Uterus (tissue), 4 donors: ENCODE results near the gene NR2F2. TPM values are rescaled to one million over a fixed set of nuclear protein-coding genes. Genes with fewer than 3 reads are reported as not detected.

Experiments used
- DNase-seq, 2 donors: peaks; one replicate each; pipeline ENCODE4 v3.0.0-alpha.2; 2019 to 2020
- H3K27ac ChIP-seq, 2 donors: fragments of 200-600 bp; sonication (generic); 1 replicate in 1 of 2; 2 replicates in 1 of 2; pipeline ENCODE4 v1.5.1; 2016 to 2018
- H3K27me3 ChIP-seq, 2 donors: fragments of 200-600 bp; sonication (generic); one replicate each; pipeline ENCODE4 v1.5.1; 2018 to 2019; ENCODE audit warnings: control low read depth in 1 of 2
- H3K36me3 ChIP-seq, 2 donors: fragments of 200-600 bp; sonication (generic); one replicate each; pipeline ENCODE4 v1.5.1; 2019; ENCODE audit warnings: control low read depth in 1 of 2
- H3K4me1 ChIP-seq, 2 donors: fragments of 200-600 bp; sonication (generic); one replicate each; pipeline ENCODE4 v1.5.1; 2018 to 2019; ENCODE audit warnings: control low read depth in 1 of 2
- H3K4me3 ChIP-seq, 2 donors: fragments of 200-600 bp; sonication (generic); 1 replicate in 1 of 2; 2 replicates in 1 of 2; pipeline ENCODE4 v1.5.1; 2018 to 2019; ENCODE audit warnings: mild to moderate bottlenecking in 1 of 2
- H3K9me3 ChIP-seq, 2 donors: fragments of 200-600 bp; sonication (generic); one replicate each; pipeline ENCODE4 v1.5.1; 2019; ENCODE audit warnings: control low read depth in 1 of 2
- CTCF ChIP-seq, 4 experiments: fragments of 200-600 bp in 2 of 4; fragments of 450-650 bp in 2 of 4; sonication (generic) in 2 of 4; IDR thresholded peaks; one replicate each; pipeline ENCODE4 v1.5.1; 2016 to 2019; ENCODE audit warnings: antibody characterized with exemption in 4 of 4, mild to moderate bottlenecking in 2 of 4, moderate library complexity in 1 of 4
- POLR2A ChIP-seq, 2 donors: fragments of 450-650 bp; IDR thresholded peaks; one replicate each; pipeline ENCODE4 v1.6.1; 2016; ENCODE audit warnings: antibody characterized with exemption in 2 of 2, mild to moderate bottlenecking in 1 of 2, moderate library complexity in 1 of 2
- intact Hi-C: fragments of 100-400 bp; cut with DNase I; formaldehyde crosslinking; loops from one replicate; pipeline ENCODE4 v1.15.1; 2023; ENCODE audit warnings: low total_unique reads
- total RNA-seq, 4 donors: library from RNA; depleted of rRNA in 3 of 4; stranded (reverse); fragments of >200 nt in 3 of 4; gene quantifications; one replicate each; pipeline versions ENCODE4 v1.1.0 to v1.2.4, GENCODE V29; 2014 to 2023
- donor health status: DM: yes; HTN: yes; CAD: no.

The NR2F2 gene
- total RNA-seq, 4 donors from 2014 or later, result 23.6 to 255 (median 51.9) TPM

GRCh38 chr15:96366526-96366877 lies 36.0 kb downstream of the NR2F2 start:
- TF ChIP-seq POLR2A (IDR thresholded peaks at IDR 0.05) (no peak), CTCF (IDR thresholded peaks at IDR 0.05) (no peak)
- no peak for DNase-seq
- H3K9me3 ChIP-seq, result no peaks in the 10 kb centered on the region
- no peaks in the 10 kb centered on the region for H3K27me3 ChIP-seq
- H3K4me1 ChIP-seq, result no peaks in the 10 kb centered on the region
- intact Hi-C loops, result no loop called here
- no peak overlapping the region for H3K27ac ChIP-seq
- no peaks in the 10 kb centered on the region for H3K36me3 ChIP-seq
- no peak overlapping the region for H3K4me3 ChIP-seq

- DNase-seq, result no peak
- intact Hi-C loops, result no loop called here
- no peak overlapping the region for H3K27ac ChIP-seq
- no peaks in the 10 kb centered on the region for H3K9me3 ChIP-seq
- TF ChIP-seq CTCF (IDR thresholded peaks at IDR 0.05) (no peak), POLR2A (IDR thresholded peaks at IDR 0.05) (no peak)
- no peaks in the 10 kb centered on the region for H3K36me3 ChIP-seq
- H3K27me3 ChIP-seq, result no peaks in the 10 kb centered on the region
- no peak overlapping the region for H3K4me3 ChIP-seq
- H3K4me1 ChIP-seq, result no peaks in the 10 kb centered on the region
Observed at GRCh38 chr15:96367311-96368200, 37.1 kb downstream of the NR2F2 start.

- H3K9me3 ChIP-seq, result no peaks in the 10 kb centered on the region
- H3K4me1 ChIP-seq, result no peaks in the 10 kb centered on the region
- H3K36me3 ChIP-seq, result no peaks in the 10 kb centered on the region
- intact Hi-C loops, result no loop called here
- H3K27me3 ChIP-seq, result no peaks in the 10 kb centered on the region
- no peak overlapping the region for H3K27ac ChIP-seq
- TF ChIP-seq POLR2A (IDR thresholded peaks at IDR 0.05) (no peak), CTCF (IDR thresholded peaks at IDR 0.05) (no peak)
- no peak overlapping the region for H3K4me3 ChIP-seq
- DNase-seq, result no peak
Observed at GRCh38 chr15:96369351-96369750, 38.9 kb downstream of the NR2F2 start.

- Histone ChIP-seq H3K4me3 (no peak overlapping the region), H3K27me3 (no peaks in the 10 kb centered on the region), H3K27ac (no peak overlapping the region), H3K9me3 (no peaks in the 10 kb centered on the region), H3K4me1 (no peaks in the 10 kb centered on the region), H3K36me3 (no peaks in the 10 kb centered on the region)
- no peak for DNase-seq
- TF ChIP-seq CTCF (IDR thresholded peaks at IDR 0.05) (no peak), POLR2A (IDR thresholded peaks at IDR 0.05) (no peak)
- intact Hi-C loops, result no loop called here
Observed at GRCh38 chr15:96369825-96370621, 39.5 kb downstream of the NR2F2 start.

GRCh38 chr15:96372554-96372953 lies 42.1 kb downstream of the NR2F2 start:
- Histone ChIP-seq H3K27ac (no peak overlapping the region), H3K9me3 (no peaks in the 10 kb centered on the region), H3K4me1 (no peaks in the 10 kb centered on the region), H3K4me3 (no peak overlapping the region), H3K36me3 (no peaks in the 10 kb centered on the region), H3K27me3 (no peaks in the 10 kb centered on the region)
- DNase-seq, result no peak
- TF ChIP-seq CTCF (IDR thresholded peaks at IDR 0.05), result no peak
- no peak for TF ChIP-seq POLR2A (IDR thresholded peaks at IDR 0.05)
- intact Hi-C loops, result no loop called here
